ENCODE measurements around the gene DOK4.

The DOK4 gene

GRCh38 chr16:57424583-57424982 lies 61.7 kb downstream of the DOK4 start:
- TF ChIP-seq CTCF (conservative IDR thresholded peaks at IDR 0.05; ENCODE audit: low read length), result no peak
- H3K4me3 ChIP-seq (ENCODE audit: low read length), result no peak overlapping the region
- DNase-seq (ENCODE audit: low read depth), result no peak

GRCh38 chr16:57423152-57423551 lies 63.1 kb downstream of the DOK4 start:
- no peak for DNase-seq (ENCODE audit: low read depth)
- H3K4me3 ChIP-seq (ENCODE audit: low read length), result no peak overlapping the region

GRCh38 chr16:57422026-57422944 lies 64.0 kb downstream of the DOK4 start:
- peak; percentile 53 for DNase-seq (ENCODE audit: low read depth)
- TF ChIP-seq CTCF (conservative IDR thresholded peaks at IDR 0.05; ENCODE audit: low read length), result peak; percentile 85
- H3K4me3 ChIP-seq (ENCODE audit: low read length), result no peak overlapping the region

More at GRCh38 chr16:57423152-57423551, 63.1 kb downstream of the DOK4 start:
- no peak for TF ChIP-seq CTCF (conservative IDR thresholded peaks at IDR 0.05; ENCODE audit: low read length)
